Liver (tissue), 9 donors: ENCODE data around the gene COL5A1. TPM values are rescaled to one million over a fixed set of nuclear protein-coding genes. Genes with fewer than 3 reads are reported as not detected.

Source experiments
- DNase-seq: peaks from one replicate; pipeline ENCODE4 v3.0.0-alpha.2; 2017; ENCODE audit warnings: low spot score
- H3K27ac ChIP-seq, 2 donors: one replicate each; pipeline ENCODE4 v1.7.0; 2013; ENCODE audit warnings: inconsistent platforms in 2 of 2, low read length in 2 of 2, control low read depth in 1 of 2, low read depth in 1 of 2, mild to moderate bottlenecking in 1 of 2
- H3K27me3 ChIP-seq, 4 donors: one replicate each; pipeline versions ENCODE4 v1.6.1 to v1.7.0; 2013; ENCODE audit warnings: low read length in 3 of 4, inconsistent platforms in 1 of 4, mild to moderate bottlenecking in 1 of 4, moderate library complexity in 1 of 4; ENCODE audit not compliant: control insufficient read depth in 4 of 4, insufficient read depth in 4 of 4
- H3K36me3 ChIP-seq, 4 donors: one replicate each; pipeline versions ENCODE4 v1.6.1 to v1.7.0; 2013; ENCODE audit warnings: low read length in 3 of 4, mild to moderate bottlenecking in 3 of 4, low read depth in 1 of 4, moderate library complexity in 1 of 4; ENCODE audit not compliant: control insufficient read depth in 4 of 4, insufficient read depth in 3 of 4
- H3K4me1 ChIP-seq, 4 donors: one replicate each; pipeline versions ENCODE4 v1.6.1 to v1.7.0; 2013; ENCODE audit warnings: low read length in 3 of 4, mild to moderate bottlenecking in 3 of 4, moderate library complexity in 1 of 4; ENCODE audit not compliant: control insufficient read depth in 4 of 4, insufficient read depth in 4 of 4
- H3K4me3 ChIP-seq, 3 donors: one replicate each; pipeline versions ENCODE4 v1.6.1 to v1.7.0; 2013; ENCODE audit warnings: low read length in 3 of 3, control low read depth in 1 of 3, low read depth in 1 of 3, mild to moderate bottlenecking in 1 of 3
- H3K9ac ChIP-seq, 2 donors: one replicate each; pipeline ENCODE4 v1.7.0; 2013; ENCODE audit warnings: low read length in 2 of 2, mild to moderate bottlenecking in 2 of 2, moderate library complexity in 2 of 2, control low read depth in 1 of 2, low read depth in 1 of 2
- H3K9me3 ChIP-seq, 4 donors: one replicate each; pipeline versions ENCODE4 v1.6.1 to v1.7.0; 2013; ENCODE audit warnings: low read length in 3 of 4; ENCODE audit not compliant: control insufficient read depth in 4 of 4
- ATF3 ChIP-seq: IDR thresholded peaks from 2 replicates; pipeline ENCODE4 v1.6.1; 2016; ENCODE audit warnings: antibody characterized with exemption
- CTCF ChIP-seq: fragments of 150-350 bp; IDR thresholded peaks from 2 replicates; pipeline ENCODE4 v1.5.1; 2017; ENCODE audit warnings: improper control_type of control experiment, low read depth, low read length; ENCODE audit not compliant: missing input control
- EGR1 ChIP-seq, 2 donors: IDR thresholded peaks; 2 replicates each; pipeline ENCODE4 v1.6.1; 2016 to 2018; ENCODE audit warnings: antibody characterized with exemption in 2 of 2, low read depth in 2 of 2
- FOXA1 ChIP-seq: IDR thresholded peaks from 2 replicates; pipeline ENCODE4 v1.6.1; 2016; ENCODE audit warnings: antibody characterized with exemption
- FOXA2 ChIP-seq: IDR thresholded peaks from 2 replicates; pipeline ENCODE4 v1.6.1; 2016; ENCODE audit warnings: antibody characterized with exemption
- GABPA ChIP-seq, 2 donors: IDR thresholded peaks in 1 of 2; conservative IDR thresholded peaks in 1 of 2; 2 replicates each; pipeline ENCODE4 v1.6.1; 2016; ENCODE audit warnings: antibody characterized with exemption in 2 of 2, mild to moderate bottlenecking in 1 of 2, moderate library complexity in 1 of 2
- HNF4A ChIP-seq, 2 donors: conservative IDR thresholded peaks; 2 replicates each; pipeline ENCODE4 v1.6.1; 2016; ENCODE audit warnings: antibody characterized with exemption in 2 of 2, mild to moderate bottlenecking in 2 of 2
- HNF4G ChIP-seq: IDR thresholded peaks from 2 replicates; pipeline ENCODE4 v1.6.1; 2016; ENCODE audit warnings: antibody characterized with exemption
- JUND ChIP-seq, 2 donors: IDR thresholded peaks; 2 replicates each; pipeline ENCODE4 v1.6.1; 2016; ENCODE audit warnings: antibody characterized with exemption in 2 of 2
- MAX ChIP-seq: IDR thresholded peaks from 2 replicates; pipeline ENCODE4 v1.6.1; 2016; ENCODE audit warnings: antibody characterized with exemption
- NR2F2 ChIP-seq: IDR thresholded peaks from 2 replicates; pipeline ENCODE4 v1.6.1; 2016; ENCODE audit warnings: antibody characterized with exemption
- RAD21 ChIP-seq, 2 donors: IDR thresholded peaks; 2 replicates each; pipeline ENCODE4 v1.6.1; 2016; ENCODE audit warnings: antibody characterized with exemption in 2 of 2, mild to moderate bottlenecking in 2 of 2
- REST ChIP-seq: IDR thresholded peaks from 2 replicates; pipeline ENCODE4 v1.6.1; 2016; ENCODE audit warnings: antibody characterized with exemption, mild to moderate bottlenecking
- SP1 ChIP-seq: IDR thresholded peaks from 2 replicates; pipeline ENCODE4 v1.6.1; 2018; ENCODE audit warnings: antibody characterized with exemption, mild to moderate bottlenecking
- TAF1 ChIP-seq: conservative IDR thresholded peaks from 2 replicates; pipeline ENCODE4 v1.6.1; 2016; ENCODE audit warnings: antibody characterized with exemption, mild to moderate bottlenecking
- ZBTB33 ChIP-seq: IDR thresholded peaks from 2 replicates; pipeline ENCODE4 v1.6.1; 2016; ENCODE audit warnings: antibody characterized with exemption
- whole genome bisulfite sequencing: extraction: QIAGEN DNeasy Blood & Tissue Kit; methylation state at CpG from one replicate; pipeline ENCODE4 v1.1.7; 2013; 5-methylcytosine and 5-hydroxymethylcytosine counted together
- polyA plus RNA-seq, 2 donors: library from polyadenylated mRNA; stranded (reverse) in 1 of 2; unstranded in 1 of 2; fragments of 200-250 nt in 1 of 2; fragments of >200 nt in 1 of 2; fragmentation: Nextera tagmentation in 1 of 2; extraction: Ambion mirVana in 1 of 2; gene quantifications; one replicate each; pipeline versions ENCODE4 v1.2.1 to v1.2.3, GENCODE V29; 2013 to 2015
- total RNA-seq, 2 donors: library from RNA; depleted of rRNA; stranded (reverse); fragments of >200 nt; gene quantifications; one replicate each; pipeline ENCODE4 v1.2.3, GENCODE V29; 2014
- donor health status: healthy.
- donor health status: healthy.
- donor health status: healthy.
- donor health status: healthy.
- donor health status: healthy.

Gene COL5A1
- total and polyA plus RNA-seq, 4 donors: 0.67 to 15.6 (median 11.2) TPM

GRCh38 chr9:134631881-134632280 is 9.7 kb upstream of the COL5A1 start:
- WGBS: 77% methylated on average over 10 of the region's 10 CpGs
- H3K9me3 ChIP-seq: no peaks in the 10 kb centered on the region
- no peak for TF ChIP-seq EGR1 (IDR thresholded peaks at IDR 0.05; ENCODE audit: low read depth in 2 of 2)
- TF ChIP-seq CTCF: no peak
- no peak for TF ChIP-seq JUND (IDR thresholded peaks at IDR 0.05)
- TF ChIP-seq HNF4A (conservative IDR thresholded peaks at IDR 0.05): no peak
- TF ChIP-seq HNF4G: no peak
- no peak for TF ChIP-seq MAX
- TF ChIP-seq ATF3: no peak
- TF ChIP-seq RAD21 (IDR thresholded peaks at IDR 0.05): no peak
- no peak for TF ChIP-seq ZBTB33
- TF ChIP-seq GABPA (IDR thresholded peaks at IDR 0.05 in 1 of 2, conservative IDR thresholded peaks at IDR 0.05 in 1 of 2): no peak
- no peak for TF ChIP-seq FOXA1
- no peak for TF ChIP-seq SP1
- TF ChIP-seq FOXA2: no peak
- H3K4me1 ChIP-seq: no peaks in the 10 kb centered on the region
- no peak overlapping the region for H3K4me3 ChIP-seq
- H3K9ac ChIP-seq: no peak overlapping the region
- H3K27me3 ChIP-seq: no peaks in the 10 kb centered on the region
- no peaks in the 10 kb centered on the region for H3K36me3 ChIP-seq
- no peak for DNase-seq
- no peak overlapping the region for H3K27ac ChIP-seq

GRCh38 chr9:134632329-134632728 is 9.3 kb upstream of the COL5A1 start:
- no peaks in the 10 kb centered on the region for H3K36me3 ChIP-seq
- no peak overlapping the region for H3K27ac ChIP-seq
- 85% methylated on average over 9 of the region's 9 CpGs for WGBS
- no peaks in the 10 kb centered on the region for H3K4me1 ChIP-seq
- no peak for DNase-seq
- no peak overlapping the region for H3K4me3 ChIP-seq
- no peak overlapping the region for H3K9ac ChIP-seq
- H3K27me3 ChIP-seq: no peaks in the 10 kb centered on the region
- no peaks in the 10 kb centered on the region for H3K9me3 ChIP-seq
- no peak for TF ChIP-seq ZBTB33
- TF ChIP-seq NR2F2: no peak
- no peak for TF ChIP-seq JUND (IDR thresholded peaks at IDR 0.05)
- TF ChIP-seq SP1: no peak
- TF ChIP-seq GABPA (IDR thresholded peaks at IDR 0.05 in 1 of 2, conservative IDR thresholded peaks at IDR 0.05 in 1 of 2): no peak
- TF ChIP-seq RAD21 (IDR thresholded peaks at IDR 0.05): no peak
- no peak for TF ChIP-seq HNF4A (conservative IDR thresholded peaks at IDR 0.05)
- TF ChIP-seq EGR1 (IDR thresholded peaks at IDR 0.05; ENCODE audit: low read depth in 2 of 2): no peak
- TF ChIP-seq REST: no peak
- TF ChIP-seq CTCF: no peak
- TF ChIP-seq FOXA2: no peak
- no peak for TF ChIP-seq ATF3
- no peak for TF ChIP-seq HNF4G
- no peak for TF ChIP-seq MAX
- TF ChIP-seq FOXA1: no peak
- TF ChIP-seq TAF1: no peak
